Activated naive CD4-positive, alpha-beta T cell treated with anti-CD3 and anti-CD28 coated beads, Interleukin-2, amount 10 ng/mL, durations not matched to agents 5 hours and 36 hours (primary cell): Measurements from ENCODE around the gene SLC39A2. TPM values are rescaled to one million over a fixed set of nuclear protein-coding genes. Genes with fewer than 3 reads are reported as not detected.

Experiments used
- microRNA-seq: library from miRNA; unstranded; fragments of <30 nt; microRNA quantifications from one replicate; pipeline ENCODE4 v1.2.0, GENCODE V29; 2022; ENCODE audit warnings: borderline microRNAs expressed, borderline replicate concordance
- total RNA-seq, 2 experiments: library from RNA; stranded (reverse); gene quantifications; one replicate each; pipeline ENCODE4 v1.2.3, GENCODE V29; 2021

Gene SLC39A2
- not detected for total RNA-seq

GRCh38 chr14:20998674-20999366, at the start of gene SLC39A2:
Gene SLC39A2 (plus strand): TSS chr14:20999293. CDS start chr14:20999447, 154 bp downstream.

GRCh38 chr14:20954736-20955537, 44.2 kb upstream of the SLC39A2 start, which contains the start of gene RNASE2:
Gene RNASE2 (plus strand): TSS chr14:20955487. CDS start chr14:20955772, 285 bp downstream.

GRCh38 chr14:20989787-20990600, 9.1 kb upstream of the SLC39A2 start, which contains the start of gene METTL17:
Gene METTL17 (plus strand): TSS chr14:20989980. CDS start chr14:20990003, 23 bp downstream.

GRCh38 chr14:21024585-21025370, 25.7 kb downstream of the SLC39A2 start, which contains the start of gene NDRG2:
Gene NDRG2 (minus strand): TSS chr14:21025061. CDS start chr14:21023315, 1,746 bp downstream.

GRCh38 chr14:21029917-21030316, 30.8 kb downstream of the SLC39A2 start, which contains the start of gene TPPP2:
Gene TPPP2 (plus strand): TSS chr14:21030217. CDS start chr14:21030582, 365 bp downstream.

GRCh38 chr14:21034707-21035106, 35.6 kb downstream of the SLC39A2 start, which contains the start of gene RNASE13:
Gene RNASE13 (minus strand): TSS chr14:21034807. CDS start chr14:21034288, 519 bp downstream.

GRCh38 chr14:21041676-21042433, 42.8 kb downstream of the SLC39A2 start, which contains the start of gene RNASE7:
Gene RNASE7 (plus strand): TSS chr14:21042362. CDS start chr14:21042993, 631 bp downstream.

Small RNAs within 50 kb of the gene (microRNA-seq; reads per million reads assigned to microRNA genes)
- not detected for gene MIR6717

Other genes starting within 250 kb of the SLC39A2 start
- not detected for gene EDDM3B, start 230.9 kb upstream of the SLC39A2 start, total RNA-seq
- gene RNASE6, start 218.0 kb upstream of the SLC39A2 start, total RNA-seq, result 1 to 10 TPM; 6.1 to 6.5 TPM
- gene RNASE1, start 196.4 kb upstream of the SLC39A2 start, total RNA-seq, result not detected
- not detected for gene RNASE3, start 107.9 kb upstream of the SLC39A2 start, total RNA-seq
- not detected for gene RNASE2, start 43.8 kb upstream of the SLC39A2 start, total RNA-seq
- 10 to 100 TPM; 88.9 to 90.9 TPM for gene METTL17, start 9.3 kb upstream of the SLC39A2 start, total RNA-seq
- 10 to 100 TPM; 10.9 to 12.3 TPM for gene NDRG2, start 25.8 kb downstream of the SLC39A2 start, total RNA-seq
- gene TPPP2, start 30.9 kb downstream of the SLC39A2 start, total RNA-seq, result not detected
- gene RNASE13, start 35.5 kb downstream of the SLC39A2 start, total RNA-seq, result not detected
- not detected for gene RNASE7, start 43.1 kb downstream of the SLC39A2 start, total RNA-seq
- not detected for gene RNASE8, start 58.5 kb downstream of the SLC39A2 start, total RNA-seq
- gene ARHGEF40, start 71.0 kb downstream of the SLC39A2 start, total RNA-seq, result not detected
- gene ZNF219, start 99.4 kb downstream of the SLC39A2 start, total RNA-seq, result 1 to 10 TPM; 3.8 to 4.2 TPM
- not detected for gene TMEM253, start 101.8 kb downstream of the SLC39A2 start, total RNA-seq
- not detected for gene OR5AU1, start 156.8 kb downstream of the SLC39A2 start, total RNA-seq